ENCODE results near the gene KCNQ1. TPM values are rescaled to one million over a fixed set of nuclear protein-coding genes. Genes with fewer than 3 reads are reported as not detected.

KCNQ1 gene
- total RNA-seq, 4 donors from 2014 or later = 2.6 to 12.7 (median 4.9) TPM

GRCh38 chr11:2461956-2462542 is 17.2 kb downstream of the KCNQ1 start:
- H3K27ac ChIP-seq = no peak overlapping the region
- 100% methylated on average over 5 of the region's 14 CpGs; no CpG with 5 or more reads in 1 of the 2 donors for WGBS, 2 donors (ENCODE audit: low coverage in 1 of 2)
- no peaks in the 10 kb centered on the region for H3K36me3 ChIP-seq
- H3K4me1 ChIP-seq = no peaks in the 10 kb centered on the region
- ATAC-seq = no peak
- H3K4me3 ChIP-seq = no peak overlapping the region
- H3K9me3 ChIP-seq = no peaks in the 10 kb centered on the region
- TF ChIP-seq POLR2AphosphoS5 (IDR thresholded peaks at IDR 0.05) = no peak
- no peak for TF ChIP-seq CTCF (IDR thresholded peaks at IDR 0.05)
- TF ChIP-seq POLR2A (IDR thresholded peaks at IDR 0.05) = no peak
- no peak for TF ChIP-seq EP300 (IDR thresholded peaks at IDR 0.05)
- H3K27me3 ChIP-seq = peaks cover 14% of the 10 kb centered on the region

DNA sequence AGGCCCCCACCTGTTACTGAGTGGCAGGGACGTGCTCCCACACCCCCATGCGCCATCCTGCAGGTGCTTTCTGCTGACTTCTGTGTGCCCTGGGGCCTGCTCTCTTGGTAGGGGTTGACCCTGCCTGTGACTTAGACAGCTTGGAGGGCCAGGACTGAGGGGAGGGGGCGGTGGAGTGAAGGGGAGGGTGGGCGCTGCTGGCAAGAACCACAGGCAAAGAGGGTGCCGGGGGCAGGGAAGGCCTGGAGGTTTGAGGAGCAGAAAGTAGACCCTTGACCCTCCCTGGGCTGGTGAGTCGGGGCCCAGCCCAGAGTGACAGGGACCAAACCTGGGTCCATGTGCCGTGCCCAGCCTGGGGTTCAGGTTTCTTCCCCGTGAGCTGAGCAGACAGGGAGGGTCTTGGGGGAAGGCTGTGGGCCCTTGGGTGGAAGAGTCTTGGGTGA is 17.8 kb downstream of the KCNQ1 start:
- 87% methylated on average over 3 of the region's 8 CpGs; no CpG with 5 or more reads in 1 of the 2 donors for WGBS, 2 donors (ENCODE audit: low coverage in 1 of 2)
- Histone ChIP-seq H3K4me1 (no peaks in the 10 kb centered on the region), H3K36me3 (no peaks in the 10 kb centered on the region), H3K27me3 (peaks cover 16% of the 10 kb centered on the region), H3K27ac (no peak overlapping the region), H3K9me3 (no peaks in the 10 kb centered on the region), H3K4me3 (no peak overlapping the region)
- no peak for ATAC-seq
- no peak for TF ChIP-seq CTCF (IDR thresholded peaks at IDR 0.05)

GRCh38 chr11:2462986-2463765 is 18.4 kb downstream of the KCNQ1 start:
- Histone ChIP-seq H3K9me3 (no peaks in the 10 kb centered on the region), H3K27me3 (peaks cover 16% of the 10 kb centered on the region), H3K4me1 (no peaks in the 10 kb centered on the region), H3K36me3 (no peaks in the 10 kb centered on the region), H3K4me3 (no peak overlapping the region), H3K27ac (no peak overlapping the region)
- WGBS, 2 donors (ENCODE audit: low coverage in 1 of 2) = 60% methylated on average over 1 of the region's 24 CpGs; no CpG with 5 or more reads in 1 of the 2 donors
- no peak for ATAC-seq
- no peak for TF ChIP-seq EP300 (IDR thresholded peaks at IDR 0.05)
- no peak for TF ChIP-seq POLR2A (IDR thresholded peaks at IDR 0.05)
- TF ChIP-seq POLR2AphosphoS5 (IDR thresholded peaks at IDR 0.05) = no peak
- no peak for TF ChIP-seq CTCF (IDR thresholded peaks at IDR 0.05)

- no peak for ATAC-seq
- Histone ChIP-seq H3K4me3 (no peak overlapping the region), H3K9me3 (no peaks in the 10 kb centered on the region), H3K27ac (no peak overlapping the region), H3K27me3 (peaks cover 16% of the 10 kb centered on the region), H3K4me1 (no peaks in the 10 kb centered on the region), H3K36me3 (no peaks in the 10 kb centered on the region)
- 85 to 89% methylated on average over 7 to 11 of the region's 26 CpGs for WGBS, 2 donors (ENCODE audit: low coverage in 1 of 2)
- TF ChIP-seq CTCF (IDR thresholded peaks at IDR 0.05) (no peak), POLR2AphosphoS5 (IDR thresholded peaks at IDR 0.05) (no peak), POLR2A (IDR thresholded peaks at IDR 0.05) (no peak), EP300 (IDR thresholded peaks at IDR 0.05) (no peak)
These were observed 19.0 kb downstream of the KCNQ1 start for GRCh38 chr11:2463766-2464277.

All from gastroesophageal sphincter (tissue), 4 donors.